GM12878 (cell line): ENCODE measurements around the gene C11orf42. TPM values are rescaled to one million over a fixed set of nuclear protein-coding genes. Genes with fewer than 3 reads are reported as not detected.
A peak's percentile ranks its signal among the peaks of the same experiment; 100 is the strongest.

ENCODE experiments used
- ATAC-seq: fragments of 200-7000 bp; cut with Tn5 transposase; 3 replicates; pipeline ENCODE4 v1.9.1; 2020; ENCODE audit warnings: mild to moderate bottlenecking, moderate library complexity
- BruUV-seq: library from RNA; stranded (reverse); fragments of 400-500 nt; replicated peaks from 2 replicates; lab custom pipeline; 2021; lab: Mats Ljungman, UMichigan
- CTCF ChIA-PET: fragments of 300-600 bp; sonication (Branson Sonifier 250); formaldehyde crosslinking; extraction: SDS; loops from one replicate; lab custom pipeline; 2021; ENCODE audit warnings: inconsistent platforms; lab: Yijun Ruan, JAX
- POLR2A ChIA-PET: fragments of 350-600 bp; formaldehyde crosslinking; extraction: SDS; loops from one replicate; lab custom pipeline; 2021; ENCODE audit warnings: inconsistent platforms; lab: Charles Lee
- RAD21 ChIA-PET: fragments of 300-600 bp; sonication (Branson Sonifier 250); formaldehyde crosslinking; loops from one replicate; lab custom pipeline; 2023; ENCODE audit warnings: antibody characterized with exemption; ENCODE audit not compliant: unreplicated experiment; lab: Charles Lee
- SMC1A ChIA-PET: fragments of 300-600 bp; sonication (Branson Sonifier 250); formaldehyde crosslinking; loops from one replicate; lab custom pipeline; 2023; ENCODE audit not compliant: unreplicated experiment, uncharacterized antibody; lab: Charles Lee
- DNase-seq: peaks from one replicate; pipeline ENCODE4 v3.0.0-alpha.2; 2011; ENCODE audit warnings: low read depth, low spot score
- FAIRE-seq: peaks from 3 replicates; lab custom pipeline; 2011; peaks lifted over from hg19 to GRCh38; lab: Jason Lieb, UNC
- H2AFZ ChIP-seq: 2 replicates; pipeline ENCODE4 v1.6.0; 2011; ENCODE audit warnings: low read depth, low read length, control low read depth; ENCODE audit not compliant: control insufficient read depth
- H3K27ac ChIP-seq: 2 replicates; pipeline ENCODE4 v1.5.1; 2011; ENCODE audit warnings: control low read depth; ENCODE audit not compliant: control insufficient read depth, insufficient read depth
- H3K27me3 ChIP-seq, 2 experiments: replicated peaks in 1 of 2; 2 replicates each; pipeline versions ENCODE4 v1.6.0 to v1.6.1; 2011; ENCODE audit warnings: low read length in 1 of 2; ENCODE audit not compliant: control insufficient read depth in 2 of 2, insufficient read depth in 2 of 2
- H3K36me3 ChIP-seq, 2 experiments: 2 replicates each; pipeline ENCODE4 v1.5.1; 2011; ENCODE audit warnings: low read length in 1 of 2; ENCODE audit not compliant: control insufficient read depth in 2 of 2, insufficient read depth in 2 of 2
- H3K4me1 ChIP-seq: 2 replicates; pipeline ENCODE4 v1.6.1; 2011; ENCODE audit warnings: mild to moderate bottlenecking, low read length, moderate library complexity, mixed read lengths; ENCODE audit not compliant: control insufficient read depth, insufficient read depth
- H3K4me2 ChIP-seq: 2 replicates; pipeline ENCODE4 v1.6.0; 2011; ENCODE audit warnings: control low read depth; ENCODE audit not compliant: control insufficient read depth, insufficient read depth
- H3K4me3 ChIP-seq: fragments of 200-600 bp; sonication (generic); 2 replicates; pipeline ENCODE4 v1.5.1; 2016
- H3K79me2 ChIP-seq: 2 replicates; pipeline ENCODE4 v1.6.0; 2011; ENCODE audit warnings: low read length; ENCODE audit not compliant: control insufficient read depth, insufficient read depth
- H3K9ac ChIP-seq: 2 replicates; pipeline ENCODE4 v1.8.0; 2011; ENCODE audit warnings: low read length, control low read depth, mixed read lengths; ENCODE audit not compliant: control insufficient read depth, insufficient read depth
- H3K9me3 ChIP-seq: replicated peaks from 3 replicates; pipeline ENCODE4 v1.5.1; 2011; ENCODE audit warnings: mild to moderate bottlenecking, low read length; ENCODE audit not compliant: control insufficient read depth, insufficient read depth
- H4K20me1 ChIP-seq: 2 replicates; pipeline ENCODE4 v1.6.0; 2011; ENCODE audit not compliant: control insufficient read depth, insufficient read depth
- CHD2 ChIP-seq: IDR thresholded peaks from 2 replicates; pipeline ENCODE4 v1.6.1; 2011; ENCODE audit warnings: low read depth, low read length, improper control_type of control experiment, borderline replicate concordance
- EGR1 ChIP-seq, 2 experiments: IDR thresholded peaks; 1 replicate in 1 of 2; 2 replicates in 1 of 2; pipeline ENCODE4 v1.6.1; 2011 to 2012; ENCODE audit warnings: low read depth in 2 of 2, low read length in 2 of 2, borderline replicate concordance in 1 of 2, mild to moderate bottlenecking in 1 of 2, moderate library complexity in 1 of 2
- HDAC6 ChIP-seq: fragments of 200-600 bp; sonication (generic); IDR thresholded peaks from one replicate; pipeline ENCODE4 v1.8.0; 2017; ENCODE audit warnings: antibody characterized with exemption; ENCODE audit not compliant: unreplicated experiment
- IRF5 ChIP-seq: fragments of 450-650 bp; IDR thresholded peaks from 2 replicates; pipeline ENCODE4 v1.6.1; 2017; ENCODE audit warnings: borderline replicate concordance
- MTA3 ChIP-seq: IDR thresholded peaks from 2 replicates; pipeline ENCODE4 v1.6.1; 2012; ENCODE audit warnings: low read length, inconsistent platforms, borderline replicate concordance
- NFIC ChIP-seq: IDR thresholded peaks from 2 replicates; pipeline ENCODE4 v1.6.1; 2012; ENCODE audit warnings: low read depth, mild to moderate bottlenecking, inconsistent platforms, low read length, moderate library complexity
- POLR2AphosphoS5 ChIP-seq: IDR thresholded peaks from 2 replicates; pipeline ENCODE4 v1.6.1; 2011; ENCODE audit warnings: mild to moderate bottlenecking, low read length, inconsistent platforms
- RCOR1 ChIP-seq: conservative IDR thresholded peaks from 2 replicates; pipeline ENCODE4 v1.6.1; 2012; ENCODE audit warnings: low read depth, low read length, improper control_type of control experiment
- SIN3A ChIP-seq: IDR thresholded peaks from 2 replicates; pipeline ENCODE4 v1.6.1; 2012; ENCODE audit warnings: low read depth, low read length, improper control_type of control experiment
- SMAD1 ChIP-seq: fragments of 450-650 bp; IDR thresholded peaks from 2 replicates; pipeline ENCODE4 v1.6.1; 2018; ENCODE audit warnings: mild to moderate bottlenecking, low read depth; ENCODE audit not compliant: partially characterized antibody
- SMAD5 ChIP-seq: IDR thresholded peaks from 2 replicates; pipeline ENCODE4 v1.6.1; 2016; ENCODE audit warnings: antibody characterized with exemption, low read depth
- SRF ChIP-seq, 2 experiments: IDR thresholded peaks; 2 replicates each; pipeline ENCODE4 v1.6.1; 2011; ENCODE audit warnings: low read depth in 2 of 2, low read length in 2 of 2, mild to moderate bottlenecking in 1 of 2, moderate library complexity in 1 of 2
- TCF12 ChIP-seq: IDR thresholded peaks from 2 replicates; pipeline ENCODE4 v1.6.1; 2011; ENCODE audit warnings: low read depth, mild to moderate bottlenecking, low read length
- WGBS: methylation state at CpG from one replicate; pipeline ENCODE4 v1.1.6; 2016; ENCODE audit warnings: low lambda C conversion rate; ENCODE audit not compliant: insufficient replicate concordance, insufficient coverage; ENCODE audit errors: missing lambda C conversion rate; 5-methylcytosine and 5-hydroxymethylcytosine counted together
- in situ Hi-C: fragments of 300-500 bp; cut with MboI; formaldehyde crosslinking; loops from 9 replicates; pipeline ENCODE4 v1.14.3; 2018; ENCODE audit warnings: mixed read lengths
- intact Hi-C: fragments of 100-400 bp; cut with micrococcal nuclease; formaldehyde crosslinking; loops from one replicate; pipeline ENCODE4 v1.14.2; 2022; ENCODE audit not compliant: unreplicated experiment
- polyA plus RNA-seq, 11 experiments: library from polyadenylated mRNA; depleted of rRNA in 4 of 11; unstranded in 6 of 11; stranded (reverse) in 5 of 11; fragments of >200 nt; fragmentation: Nextera tagmentation in 4 of 11; fragmentation: Illumina TruSeq in 1 of 11; extraction: Ambion mirVana in 4 of 11; extraction: Trizol in 1 of 11; gene quantifications; 1 replicate in 1 of 11; 2 replicates in 10 of 11; pipeline versions ENCODE4 v1.2.1 to v1.2.3, GENCODE V29; 2011 to 2016; ENCODE audit warnings: inconsistent platforms in 2 of 11, missing spikeins in 2 of 11, low read depth in 1 of 11
- total RNA-seq, 4 experiments: library from RNA; depleted of rRNA in 3 of 4; stranded (reverse); fragments of >200 nt in 3 of 4; fragmentation: Illumina TruSeq in 1 of 4; extraction: Trizol in 1 of 4; gene quantifications; 2 replicates each; pipeline versions ENCODE4 v1.2.1 to v1.2.3, GENCODE V29; 2013 to 2021
- TF ChIP-seq, protein P1 (sequence below): fragments of 450-650 bp; formaldehyde crosslinking; IDR thresholded peaks from 2 replicates; pipeline ENCODE4 v1.4.0; 2022; ENCODE audit warnings: mild to moderate bottlenecking, moderate library complexity
- TF ChIP-seq, protein P2 (sequence below): fragments of 450-650 bp; IDR thresholded peaks from 2 replicates; pipeline ENCODE4 v1.6.1; 2016; ENCODE audit warnings: mild to moderate bottlenecking

The C11orf42 gene
- total and polyA plus RNA-seq, 10 of the 15 experiments (the other 5 are each of a cell fraction or from before 2014, with no cell fraction given): 0.19 TPM; not detected in 9

GRCh38 chr11:6251990-6252473, 46.7 kb downstream of the C11orf42 start:
- H3K9ac ChIP-seq: no peak overlapping the region
- peak; percentile 8; the same call in 2 of the 3 replicates for ATAC-seq
- no peaks in the 10 kb centered on the region for H3K4me1 ChIP-seq
- no peak for DNase-seq
- ChIA-PET CTCF (interaction anchor here (0.7 to 5.0 kb wide), 18 partner anchors 9 to 503 kb away, joined by 3 to 61 read pairs (median 8); partner anchors contain the start of genes CAVIN3, CNGA4 and FHIP1B), RAD21 (interaction anchor here (0.8 to 4.7 kb wide), 4 partner anchors 48 to 111 kb away, joined by 3 to 34 read pairs (median 7); no protein-coding TSS in a partner anchor), POLR2A (no interaction called here), SMC1A (interaction anchor here (0.7 to 4.2 kb wide), 15 partner anchors 9 to 111 kb away, joined by 3 to 26 read pairs (median 3); partner anchors contain the start of gene C11orf42)
- no peak overlapping the region for H3K4me3 ChIP-seq
- no peaks in the 10 kb centered on the region for H3K9me3 ChIP-seq
- 0 out of 4 replicates have a peak, but pooled peaks cover 0 to 3% of the 10 kb centered on the region in 2 experiments for H3K27me3 ChIP-seq
- in situ Hi-C loops (no loop called here), intact Hi-C loops (loop anchor here (1.0 kb wide), 2 partner anchors 64 to 101 kb away; no protein-coding TSS in a partner anchor)
- TF ChIP-seq SMAD1 (no peak), POLR2AphosphoS5 (no peak), MTA3 (no peak), IRF5 (no peak), SIN3A (no peak), SRF (IDR thresholded peaks at IDR 0.05; ENCODE audit: low read depth in 2 of 2, low read length in 2 of 2) (no peak), HDAC6 (no peak), TCF12 (no peak), NFIC (no peak), SMAD5 (no peak), EGR1 (IDR thresholded peaks at IDR 0.05; ENCODE audit: borderline replicate concordance in 1 of 2, low read depth in 2 of 2, low read length in 2 of 2) (no peak), CHD2 (no peak), RCOR1 (no peak)
- TF ChIP-seq, protein P1, sequence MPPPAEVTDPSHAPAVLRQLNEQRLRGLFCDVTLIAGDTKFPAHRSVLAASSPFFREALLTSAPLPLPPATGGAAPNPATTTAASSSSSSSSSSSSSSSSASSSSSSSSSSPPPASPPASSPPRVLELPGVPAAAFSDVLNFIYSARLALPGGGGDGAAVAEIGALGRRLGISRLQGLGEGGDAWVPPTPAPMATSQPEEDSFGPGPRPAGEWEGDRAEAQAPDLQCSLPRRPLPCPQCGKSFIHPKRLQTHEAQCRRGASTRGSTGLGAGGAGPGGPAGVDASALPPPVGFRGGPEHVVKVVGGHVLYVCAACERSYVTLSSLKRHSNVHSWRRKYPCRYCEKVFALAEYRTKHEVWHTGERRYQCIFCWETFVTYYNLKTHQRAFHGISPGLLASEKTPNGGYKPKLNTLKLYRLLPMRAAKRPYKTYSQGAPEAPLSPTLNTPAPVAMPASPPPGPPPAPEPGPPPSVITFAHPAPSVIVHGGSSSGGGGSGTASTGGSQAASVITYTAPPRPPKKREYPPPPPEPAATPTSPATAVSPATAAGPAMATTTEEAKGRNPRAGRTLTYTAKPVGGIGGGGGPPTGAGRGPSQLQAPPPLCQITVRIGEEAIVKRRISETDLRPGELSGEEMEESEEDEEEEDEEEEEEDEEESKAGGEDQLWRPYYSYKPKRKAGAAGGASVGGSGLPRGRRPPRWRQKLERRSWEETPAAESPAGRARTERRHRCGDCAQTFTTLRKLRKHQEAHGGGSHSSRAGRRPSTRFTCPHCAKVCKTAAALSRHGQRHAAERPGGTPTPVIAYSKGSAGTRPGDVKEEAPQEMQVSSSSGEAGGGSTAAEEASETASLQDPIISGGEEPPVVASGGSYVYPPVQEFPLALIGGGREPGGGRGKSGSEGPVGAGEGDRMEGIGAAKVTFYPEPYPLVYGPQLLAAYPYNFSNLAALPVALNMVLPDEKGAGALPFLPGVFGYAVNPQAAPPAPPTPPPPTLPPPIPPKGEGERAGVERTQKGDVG: no peak
- TF ChIP-seq, protein P2, sequence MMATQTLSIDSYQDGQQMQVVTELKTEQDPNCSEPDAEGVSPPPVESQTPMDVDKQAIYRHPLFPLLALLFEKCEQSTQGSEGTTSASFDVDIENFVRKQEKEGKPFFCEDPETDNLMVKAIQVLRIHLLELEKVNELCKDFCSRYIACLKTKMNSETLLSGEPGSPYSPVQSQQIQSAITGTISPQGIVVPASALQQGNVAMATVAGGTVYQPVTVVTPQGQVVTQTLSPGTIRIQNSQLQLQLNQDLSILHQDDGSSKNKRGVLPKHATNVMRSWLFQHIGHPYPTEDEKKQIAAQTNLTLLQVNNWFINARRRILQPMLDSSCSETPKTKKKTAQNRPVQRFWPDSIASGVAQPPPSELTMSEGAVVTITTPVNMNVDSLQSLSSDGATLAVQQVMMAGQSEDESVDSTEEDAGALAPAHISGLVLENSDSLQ: no peak
- FAIRE-seq: no peak
- 70% methylated on average over 6 of the region's 6 CpGs for whole genome bisulfite sequencing
- H3K27ac ChIP-seq: no peak overlapping the region
- H4K20me1 ChIP-seq: no peaks in the 10 kb centered on the region
- H2AFZ ChIP-seq: no peak overlapping the region; the same call in 1 of the 2 replicates
- no peaks in the 10 kb centered on the region for H3K36me3 ChIP-seq
- H3K79me2 ChIP-seq: no peaks in the 10 kb centered on the region
- no peak overlapping the region for H3K4me2 ChIP-seq
- BruUV-seq: no TSS peak
